ENCODE data around the gene PHOX2A.
"Not testable (repeated sequence)": the region's sequence is repeated elsewhere in the genome, so short reads cannot be mapped to it uniquely, and the experiment has no call there.

Gene PHOX2A

GRCh38 chr11:72208281-72208680 is 35.7 kb downstream of the PHOX2A start:
- no peak for DNase-seq (ENCODE audit: low read depth)
- TF ChIP-seq CTCF (conservative IDR thresholded peaks at IDR 0.05; ENCODE audit: low read depth, low read length): no peak
- H3K4me3 ChIP-seq (ENCODE audit: low read length): no peak overlapping the region

GRCh38 chr11:72206794-72207193 is 37.2 kb downstream of the PHOX2A start:
- H3K4me3 ChIP-seq (ENCODE audit: low read length); DNase-seq (ENCODE audit: low read depth): not testable (repeated sequence)

GRCh38 chr11:72204886-72205285 is 39.1 kb downstream of the PHOX2A start:
- no peak overlapping the region for H3K4me3 ChIP-seq (ENCODE audit: low read length)
- TF ChIP-seq CTCF (conservative IDR thresholded peaks at IDR 0.05; ENCODE audit: low read depth, low read length): no peak
- DNase-seq (ENCODE audit: low read depth): no peak

GRCh38 chr11:72203163-72203562 is 40.8 kb downstream of the PHOX2A start:
- no peak overlapping the region for H3K4me3 ChIP-seq (ENCODE audit: low read length)
- DNase-seq (ENCODE audit: low read depth): no peak
- TF ChIP-seq CTCF (conservative IDR thresholded peaks at IDR 0.05; ENCODE audit: low read depth, low read length): no peak

- DNase-seq (ENCODE audit: low read depth): no peak
- no peak for TF ChIP-seq CTCF (conservative IDR thresholded peaks at IDR 0.05; ENCODE audit: low read depth, low read length)
- no peak overlapping the region for H3K4me3 ChIP-seq (ENCODE audit: low read length)
These were observed 41.4 kb downstream of the PHOX2A start for GRCh38 chr11:72202571-72202970.

GRCh38 chr11:72201445-72201844 is 42.5 kb downstream of the PHOX2A start:
- H3K4me3 ChIP-seq (ENCODE audit: low read length); DNase-seq (ENCODE audit: low read depth): not testable (repeated sequence)

GRCh38 chr11:72195518-72196270 is 48.3 kb downstream of the PHOX2A start:
- TF ChIP-seq CTCF (conservative IDR thresholded peaks at IDR 0.05; ENCODE audit: low read depth, low read length): no peak
- no peak overlapping the region for H3K4me3 ChIP-seq (ENCODE audit: low read length)

GRCh38 chr11:72191961-72192381 is 52.0 kb downstream of the PHOX2A start, which contains the start of gene FOLR1:
Gene FOLR1, plus strand, starts transcription at chr11:72192140. Its CDS starts 34 bp downstream, at chr11:72192174.
- H3K4me3 ChIP-seq (ENCODE audit: low read length): no peak within 1 kb of the TSS
- no peak for DNase-seq (ENCODE audit: low read depth)
- TF ChIP-seq CTCF (conservative IDR thresholded peaks at IDR 0.05; ENCODE audit: low read depth, low read length): no peak

More at GRCh38 chr11:72195518-72196270, 48.3 kb downstream of the PHOX2A start:
- no peak for DNase-seq (ENCODE audit: low read depth)
